SK-N-SH (cell line): Measurements from ENCODE around the gene SHROOM4.

Experiments used
- EP300 ChIP-seq, 2 experiments: IDR thresholded peaks; 2 replicates each; pipeline versions ENCODE4 v1.4.0 to v1.6.1; 2012; ENCODE audit warnings: borderline replicate concordance in 1 of 2, low read depth in 1 of 2, low read length in 1 of 2
- EZH2phosphoT487 ChIP-seq: fragments of 200-600 bp; sonication (generic); IDR thresholded peaks from 2 replicates; pipeline ENCODE4 v1.6.1; 2017; ENCODE audit warnings: low read depth, mixed run types, mild to moderate bottlenecking, antibody characterized with exemption, moderate library complexity, borderline replicate concordance
- FOXM1 ChIP-seq: IDR thresholded peaks from 2 replicates; pipeline ENCODE4 v1.4.0; 2012; ENCODE audit warnings: low read depth, mild to moderate bottlenecking
- GABPA ChIP-seq: IDR thresholded peaks from 2 replicates; pipeline ENCODE4 v1.4.0; 2012; ENCODE audit warnings: low read depth, mild to moderate bottlenecking
- JUND ChIP-seq: IDR thresholded peaks from 2 replicates; pipeline ENCODE4 v1.4.0; 2012
- MXI1 ChIP-seq: IDR thresholded peaks from 2 replicates; pipeline ENCODE4 v1.6.1; 2012; ENCODE audit warnings: mild to moderate bottlenecking, low read depth, low read length, improper control_type of control experiment
- RAD21 ChIP-seq: IDR thresholded peaks from 2 replicates; pipeline ENCODE4 v1.6.1; 2012; ENCODE audit warnings: mild to moderate bottlenecking, low read length
- RCOR1 ChIP-seq: fragments of 150-350 bp; IDR thresholded peaks from 2 replicates; pipeline ENCODE4 v1.6.1; 2017; ENCODE audit warnings: antibody characterized with exemption, low read length
- TAF1 ChIP-seq: IDR thresholded peaks from 2 replicates; pipeline ENCODE4 v1.6.1; 2012; ENCODE audit warnings: low read depth, mild to moderate bottlenecking, low read length, moderate library complexity, borderline replicate concordance
- TCF12 ChIP-seq: IDR thresholded peaks from 2 replicates; pipeline ENCODE4 v1.4.0; 2012
- TF ChIP-seq, protein P1 (sequence below): fragments of 200-600 bp; sonication (generic); IDR thresholded peaks from 2 replicates; pipeline ENCODE4 v1.6.1; 2017; ENCODE audit warnings: antibody characterized with exemption, mild to moderate bottlenecking, moderate library complexity
- TF ChIP-seq, protein P2 (sequence below): IDR thresholded peaks from 2 replicates; pipeline ENCODE4 v1.4.0; 2012; ENCODE audit warnings: low read depth
- TF ChIP-seq, protein P3 (sequence below): IDR thresholded peaks from 2 replicates; pipeline ENCODE4 v1.4.0; 2012; ENCODE audit warnings: low read depth, borderline replicate concordance
- TF ChIP-seq, protein P4 (sequence below): IDR thresholded peaks from 2 replicates; pipeline ENCODE4 v1.6.1; 2012; ENCODE audit warnings: mild to moderate bottlenecking, low read depth, low read length, moderate library complexity

DNA sequence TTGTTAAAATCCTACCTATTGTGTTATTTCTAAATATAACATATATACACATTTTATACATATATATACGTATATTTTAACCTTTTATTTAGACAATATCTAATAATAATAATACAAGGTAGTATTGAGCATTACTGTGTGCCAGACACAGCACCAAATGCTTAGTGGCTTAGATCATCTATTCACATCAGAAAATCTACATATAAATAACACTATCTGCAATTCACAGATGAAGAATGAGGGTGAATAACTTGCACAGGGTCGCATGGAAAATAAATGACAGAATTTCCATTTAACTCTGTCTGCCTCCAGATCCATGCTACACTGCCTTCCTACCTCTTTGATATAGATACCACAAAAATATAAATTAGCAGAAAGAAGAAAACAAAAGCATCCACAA is 37.7 kb downstream of the SHROOM4 start:
- TF ChIP-seq, protein P1, sequence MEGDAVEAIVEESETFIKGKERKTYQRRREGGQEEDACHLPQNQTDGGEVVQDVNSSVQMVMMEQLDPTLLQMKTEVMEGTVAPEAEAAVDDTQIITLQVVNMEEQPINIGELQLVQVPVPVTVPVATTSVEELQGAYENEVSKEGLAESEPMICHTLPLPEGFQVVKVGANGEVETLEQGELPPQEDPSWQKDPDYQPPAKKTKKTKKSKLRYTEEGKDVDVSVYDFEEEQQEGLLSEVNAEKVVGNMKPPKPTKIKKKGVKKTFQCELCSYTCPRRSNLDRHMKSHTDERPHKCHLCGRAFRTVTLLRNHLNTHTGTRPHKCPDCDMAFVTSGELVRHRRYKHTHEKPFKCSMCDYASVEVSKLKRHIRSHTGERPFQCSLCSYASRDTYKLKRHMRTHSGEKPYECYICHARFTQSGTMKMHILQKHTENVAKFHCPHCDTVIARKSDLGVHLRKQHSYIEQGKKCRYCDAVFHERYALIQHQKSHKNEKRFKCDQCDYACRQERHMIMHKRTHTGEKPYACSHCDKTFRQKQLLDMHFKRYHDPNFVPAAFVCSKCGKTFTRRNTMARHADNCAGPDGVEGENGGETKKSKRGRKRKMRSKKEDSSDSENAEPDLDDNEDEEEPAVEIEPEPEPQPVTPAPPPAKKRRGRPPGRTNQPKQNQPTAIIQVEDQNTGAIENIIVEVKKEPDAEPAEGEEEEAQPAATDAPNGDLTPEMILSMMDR: no peak
- no peak for TF ChIP-seq JUND
- no peak for TF ChIP-seq RAD21
- TF ChIP-seq, protein P2, sequence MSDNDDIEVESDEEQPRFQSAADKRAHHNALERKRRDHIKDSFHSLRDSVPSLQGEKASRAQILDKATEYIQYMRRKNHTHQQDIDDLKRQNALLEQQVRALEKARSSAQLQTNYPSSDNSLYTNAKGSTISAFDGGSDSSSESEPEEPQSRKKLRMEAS: no peak
- TF ChIP-seq EP300 (IDR thresholded peaks at IDR 0.05; ENCODE audit: borderline replicate concordance in 1 of 2, low read depth in 1 of 2, low read length in 1 of 2): no peak
- TF ChIP-seq TCF12: no peak
- TF ChIP-seq, protein P3, sequence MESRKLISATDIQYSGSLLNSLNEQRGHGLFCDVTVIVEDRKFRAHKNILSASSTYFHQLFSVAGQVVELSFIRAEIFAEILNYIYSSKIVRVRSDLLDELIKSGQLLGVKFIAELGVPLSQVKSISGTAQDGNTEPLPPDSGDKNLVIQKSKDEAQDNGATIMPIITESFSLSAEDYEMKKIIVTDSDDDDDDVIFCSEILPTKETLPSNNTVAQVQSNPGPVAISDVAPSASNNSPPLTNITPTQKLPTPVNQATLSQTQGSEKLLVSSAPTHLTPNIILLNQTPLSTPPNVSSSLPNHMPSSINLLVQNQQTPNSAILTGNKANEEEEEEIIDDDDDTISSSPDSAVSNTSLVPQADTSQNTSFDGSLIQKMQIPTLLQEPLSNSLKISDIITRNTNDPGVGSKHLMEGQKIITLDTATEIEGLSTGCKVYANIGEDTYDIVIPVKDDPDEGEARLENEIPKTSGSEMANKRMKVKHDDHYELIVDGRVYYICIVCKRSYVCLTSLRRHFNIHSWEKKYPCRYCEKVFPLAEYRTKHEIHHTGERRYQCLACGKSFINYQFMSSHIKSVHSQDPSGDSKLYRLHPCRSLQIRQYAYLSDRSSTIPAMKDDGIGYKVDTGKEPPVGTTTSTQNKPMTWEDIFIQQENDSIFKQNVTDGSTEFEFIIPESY: no peak
- no peak for TF ChIP-seq TAF1
- TF ChIP-seq RCOR1: no peak
- TF ChIP-seq EZH2phosphoT487: no peak
- TF ChIP-seq, protein P4, sequence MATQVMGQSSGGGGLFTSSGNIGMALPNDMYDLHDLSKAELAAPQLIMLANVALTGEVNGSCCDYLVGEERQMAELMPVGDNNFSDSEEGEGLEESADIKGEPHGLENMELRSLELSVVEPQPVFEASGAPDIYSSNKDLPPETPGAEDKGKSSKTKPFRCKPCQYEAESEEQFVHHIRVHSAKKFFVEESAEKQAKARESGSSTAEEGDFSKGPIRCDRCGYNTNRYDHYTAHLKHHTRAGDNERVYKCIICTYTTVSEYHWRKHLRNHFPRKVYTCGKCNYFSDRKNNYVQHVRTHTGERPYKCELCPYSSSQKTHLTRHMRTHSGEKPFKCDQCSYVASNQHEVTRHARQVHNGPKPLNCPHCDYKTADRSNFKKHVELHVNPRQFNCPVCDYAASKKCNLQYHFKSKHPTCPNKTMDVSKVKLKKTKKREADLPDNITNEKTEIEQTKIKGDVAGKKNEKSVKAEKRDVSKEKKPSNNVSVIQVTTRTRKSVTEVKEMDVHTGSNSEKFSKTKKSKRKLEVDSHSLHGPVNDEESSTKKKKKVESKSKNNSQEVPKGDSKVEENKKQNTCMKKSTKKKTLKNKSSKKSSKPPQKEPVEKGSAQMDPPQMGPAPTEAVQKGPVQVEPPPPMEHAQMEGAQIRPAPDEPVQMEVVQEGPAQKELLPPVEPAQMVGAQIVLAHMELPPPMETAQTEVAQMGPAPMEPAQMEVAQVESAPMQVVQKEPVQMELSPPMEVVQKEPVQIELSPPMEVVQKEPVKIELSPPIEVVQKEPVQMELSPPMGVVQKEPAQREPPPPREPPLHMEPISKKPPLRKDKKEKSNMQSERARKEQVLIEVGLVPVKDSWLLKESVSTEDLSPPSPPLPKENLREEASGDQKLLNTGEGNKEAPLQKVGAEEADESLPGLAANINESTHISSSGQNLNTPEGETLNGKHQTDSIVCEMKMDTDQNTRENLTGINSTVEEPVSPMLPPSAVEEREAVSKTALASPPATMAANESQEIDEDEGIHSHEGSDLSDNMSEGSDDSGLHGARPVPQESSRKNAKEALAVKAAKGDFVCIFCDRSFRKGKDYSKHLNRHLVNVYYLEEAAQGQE: no peak
- no peak for TF ChIP-seq FOXM1
- no peak for TF ChIP-seq GABPA
- no peak for TF ChIP-seq MXI1
